NCI-H345 treated with DMSO at 0.1 percent for 48 hours (cell line): ENCODE measurements around the gene CRLF1.

Experiments used
- DNase-seq: peaks from one replicate; lab custom pipeline; 2025; ENCODE audit not compliant: unreplicated experiment; lab: John Stamatoyannopoulos, UW

The CRLF1 gene

DNA sequence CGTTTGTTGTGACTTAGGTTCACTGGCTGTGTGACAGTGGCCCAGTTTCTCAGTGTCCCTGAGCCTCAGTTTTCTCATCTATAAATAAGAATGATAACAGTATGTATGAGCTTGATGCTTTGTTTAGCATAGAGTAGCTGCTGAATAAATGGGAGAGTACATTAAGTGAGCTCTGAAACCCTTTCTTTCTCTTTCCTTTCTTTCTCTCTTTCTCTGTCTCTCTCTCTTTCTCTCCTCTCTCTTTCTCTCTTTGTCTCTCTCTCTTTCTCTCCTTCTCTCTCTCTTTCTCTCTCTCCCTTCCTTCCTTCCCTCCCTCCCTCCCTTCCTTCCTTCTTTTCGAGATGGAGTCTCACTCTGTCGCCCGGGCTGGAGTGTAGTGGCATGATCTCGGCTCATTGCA is 46.9 kb downstream of the CRLF1 start:
- DNase-seq: no peak

DNA sequence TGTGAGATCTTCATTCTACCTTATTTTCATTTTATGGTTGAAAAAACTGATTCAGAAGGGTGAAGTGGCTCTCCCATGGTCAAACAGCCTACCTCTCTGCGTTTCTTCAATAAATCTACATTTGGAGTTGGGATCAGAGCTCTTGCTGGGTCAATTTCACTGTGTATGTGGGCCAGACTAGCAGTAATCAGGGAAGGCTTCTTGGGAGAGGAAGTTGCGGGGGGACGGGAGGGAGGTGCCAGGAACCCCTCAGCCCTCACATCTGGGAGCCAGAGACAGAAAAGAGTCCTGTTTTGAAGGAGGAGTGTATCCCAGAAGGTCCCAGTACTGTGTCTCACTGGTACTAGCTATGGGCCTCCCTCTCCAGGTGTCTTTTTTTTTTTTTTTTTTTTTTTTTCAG is 48.0 kb downstream of the CRLF1 start:
- DNase-seq: no peak

DNA sequence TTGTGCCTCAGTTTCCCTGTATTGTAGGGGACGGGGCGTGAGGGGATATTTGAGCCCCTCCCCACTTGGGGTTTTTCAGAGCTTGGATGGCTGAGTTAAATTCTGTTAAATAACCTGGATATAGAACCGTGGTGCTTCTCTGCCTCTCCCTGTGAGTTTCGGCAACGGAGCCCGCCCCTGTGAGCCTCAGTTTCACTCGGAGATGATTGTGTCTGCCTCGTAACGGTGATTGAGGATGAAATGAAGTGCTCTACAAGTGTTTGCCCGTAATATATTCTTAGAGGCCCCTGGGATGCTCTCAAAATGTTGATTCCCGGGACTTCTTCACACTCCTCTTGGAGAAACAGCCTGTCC is 48.4 kb downstream of the CRLF1 start:
- DNase-seq: no peak

DNA sequence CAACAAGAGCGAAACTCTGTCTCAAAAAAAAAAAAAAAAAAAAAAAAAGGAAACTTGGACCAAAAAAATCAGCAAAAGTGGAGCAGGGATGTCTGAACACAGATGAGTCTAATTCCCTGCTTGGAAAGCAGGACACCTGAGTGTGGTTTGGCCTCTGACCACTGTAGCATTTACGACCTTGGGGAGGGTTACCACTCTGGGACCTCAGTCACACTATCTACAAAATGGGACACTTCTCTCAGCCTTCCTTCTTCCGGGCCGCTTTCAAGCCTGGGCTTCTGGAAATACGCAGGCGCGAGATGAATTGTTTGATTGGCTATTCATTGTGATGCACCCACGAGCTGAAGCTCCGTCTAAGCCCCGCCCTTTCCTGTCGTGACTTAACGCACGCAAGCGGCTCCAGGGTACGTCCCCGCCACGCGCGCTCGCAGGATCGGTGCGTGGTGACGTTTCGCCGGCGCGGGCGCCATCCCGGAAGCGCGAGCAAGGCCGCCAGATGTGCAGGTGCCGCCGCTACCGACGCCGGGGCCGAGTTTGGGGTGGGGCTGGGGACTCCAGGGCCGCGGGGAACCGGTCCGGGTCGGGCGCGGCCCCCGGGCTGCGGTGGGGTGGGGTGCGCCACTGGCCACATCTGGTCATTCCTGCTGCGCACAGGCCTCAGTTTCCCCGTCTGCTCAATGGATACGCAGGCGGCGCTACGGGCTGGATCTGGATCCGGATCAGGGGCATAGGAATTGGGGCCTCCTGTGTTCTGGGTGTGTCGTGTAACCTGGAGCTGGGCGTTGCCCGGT is 49.0 kb downstream of the CRLF1 start, which contains the start of gene KXD1:
KXD1 (plus strand) TSS at position 460 of the 791 bp plus-strand sequence. CDS start 4,187 bp downstream, outside the sequence.
- peak; percentile 93 for DNase-seq

DNA sequence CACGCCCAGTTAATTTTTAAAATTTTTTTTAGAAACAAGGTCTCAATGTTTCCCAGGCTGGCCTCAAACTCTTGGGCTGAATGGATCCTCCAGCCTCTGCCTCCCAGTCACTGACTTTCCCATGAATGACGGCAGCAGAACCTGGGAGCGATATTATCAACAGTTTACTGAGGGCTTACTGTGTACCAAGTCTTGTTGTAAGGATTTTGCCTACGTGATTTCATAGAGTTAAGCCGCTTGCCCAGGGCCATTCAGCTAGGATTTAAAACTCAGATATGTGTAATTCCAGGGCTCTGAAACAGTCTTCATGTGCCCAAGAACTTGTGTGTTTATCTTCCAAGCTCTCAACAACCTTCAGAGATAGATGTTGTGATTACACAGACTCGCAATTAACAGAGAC is 55.0 kb downstream of the CRLF1 start:
- no peak for DNase-seq

DNA sequence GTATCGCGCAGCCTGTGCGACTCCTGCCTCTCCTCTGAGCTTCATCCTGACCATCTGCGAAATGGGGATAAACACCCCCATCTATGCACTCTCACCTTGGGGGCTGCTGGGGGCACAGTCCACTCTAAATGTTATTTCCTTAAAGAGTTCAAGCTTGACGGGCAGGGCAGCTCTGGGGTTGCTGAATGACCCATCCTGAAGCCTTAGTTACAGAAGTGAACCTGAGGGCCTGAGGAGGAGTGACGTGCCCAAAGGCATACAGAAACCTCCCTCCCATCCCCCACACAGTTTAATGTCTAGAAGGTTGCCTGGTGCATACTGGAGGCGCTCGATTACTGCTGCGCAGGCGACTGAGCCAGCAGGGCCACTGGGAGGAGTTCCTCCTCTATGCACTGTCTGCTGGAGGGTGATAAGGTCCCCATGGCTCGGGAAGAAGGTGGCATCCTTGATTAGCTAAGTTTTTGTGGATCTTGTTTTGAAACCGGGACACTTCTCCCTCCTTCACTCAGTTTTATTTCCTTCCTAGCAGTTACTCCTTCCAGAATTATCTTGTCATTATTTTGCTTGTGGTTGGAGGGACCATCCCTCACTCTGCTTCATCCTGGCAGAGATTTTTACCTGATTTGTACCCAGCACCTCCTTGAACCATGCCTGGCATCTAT is 62.7 kb downstream of the CRLF1 start:
- DNase-seq: peak; percentile 6
